Neural progenitor cell (in vitro differentiated cells): Measurements from ENCODE around the gene RAPGEF6. TPM values are rescaled to one million over a fixed set of nuclear protein-coding genes. Genes with fewer than 3 reads are reported as not detected.

Experiments
- DNase-seq: peaks from one replicate; pipeline ENCODE4 v3.0.0-alpha.2; 2016; ENCODE audit warnings: low spot score
- H2AFZ ChIP-seq: fragments of 200-600 bp; sonication (generic); replicated peaks from 2 replicates; pipeline ENCODE4 v1.6.1; 2016; ENCODE audit warnings: antibody characterized with exemption
- H3F3A ChIP-seq: fragments of 200-600 bp; sonication (generic); 2 replicates; pipeline ENCODE4 v1.6.1; 2016; ENCODE audit warnings: antibody characterized with exemption, low read depth
- H3K27ac ChIP-seq: fragments of 200-600 bp; sonication (generic); 2 replicates; pipeline ENCODE4 v1.5.1; 2016; ENCODE audit warnings: mild to moderate bottlenecking
- H3K27me3 ChIP-seq: fragments of 200-600 bp; sonication (generic); 2 replicates; pipeline ENCODE4 v1.6.1; 2016; ENCODE audit warnings: mild to moderate bottlenecking, moderate library complexity
- H3K36me3 ChIP-seq: fragments of 200-600 bp; sonication (generic); 2 replicates; pipeline ENCODE4 v1.5.1; 2016
- H3K4me1 ChIP-seq: fragments of 200-600 bp; sonication (generic); 2 replicates; pipeline ENCODE4 v1.6.1; 2016; ENCODE audit warnings: mixed run types
- H3K4me2 ChIP-seq: fragments of 200-600 bp; sonication (generic); 2 replicates; pipeline ENCODE4 v1.6.1; 2016
- H3K4me3 ChIP-seq: fragments of 200-600 bp; sonication (generic); 2 replicates; pipeline ENCODE4 v1.5.1; 2016
- H3K79me2 ChIP-seq: fragments of 200-600 bp; sonication (generic); 2 replicates; pipeline ENCODE4 v1.6.1; 2016; ENCODE audit warnings: low read depth
- H3K9ac ChIP-seq: fragments of 200-600 bp; sonication (generic); 2 replicates; pipeline ENCODE4 v1.6.1; 2016
- H3K9me3 ChIP-seq: fragments of 200-600 bp; sonication (generic); 2 replicates; pipeline ENCODE4 v1.5.1; 2016; ENCODE audit warnings: low read depth
- H4K20me1 ChIP-seq: fragments of 200-600 bp; sonication (generic); 2 replicates; pipeline ENCODE4 v1.6.1; 2016; ENCODE audit warnings: low read depth
- H3K27ac Mint-ChIP-seq: 3 replicates; pipeline ENCODE4 v1.8.0; 2021; ENCODE audit warnings: mixed read lengths
- H3K27me3 Mint-ChIP-seq: 2 replicates; pipeline ENCODE4 v1.8.0; 2022; ENCODE audit warnings: low read depth, mild to moderate bottlenecking, inconsistent platforms, moderate library complexity, mixed read lengths; ENCODE audit not compliant: insufficient read depth
- H3K36me3 Mint-ChIP-seq: 3 replicates; pipeline ENCODE4 v1.8.0; 2021; ENCODE audit warnings: mixed read lengths
- H3K4me1 Mint-ChIP-seq: 3 replicates; pipeline ENCODE4 v1.8.0; 2021; ENCODE audit warnings: mixed read lengths
- H3K4me3 Mint-ChIP-seq: 3 replicates; pipeline ENCODE4 v1.8.0; 2021; ENCODE audit warnings: mild to moderate bottlenecking, moderate library complexity, mixed read lengths
- H3K9me3 Mint-ChIP-seq: 3 replicates; pipeline ENCODE4 v1.8.0; 2020; ENCODE audit warnings: mixed read lengths
- CTCF ChIP-seq: fragments of 200-600 bp; sonication (generic); IDR thresholded peaks from 2 replicates; pipeline ENCODE4 v1.5.1; 2017; ENCODE audit warnings: antibody characterized with exemption, mild to moderate bottlenecking
- EZH2 ChIP-seq: fragments of 200-600 bp; sonication (generic); IDR thresholded peaks from 2 replicates; pipeline ENCODE4 v1.6.1; 2017; ENCODE audit warnings: antibody characterized with exemption, mild to moderate bottlenecking, moderate library complexity
- EZH2phosphoT487 ChIP-seq: fragments of 200-600 bp; sonication (generic); IDR thresholded peaks from 2 replicates; pipeline ENCODE4 v1.6.1; 2017; ENCODE audit warnings: antibody characterized with exemption
- total RNA-seq: library from RNA; depleted of rRNA; stranded (reverse); fragments of >200 nt; gene quantifications from 2 replicates; pipeline ENCODE4 v1.2.3, GENCODE V29; 2015; ENCODE audit warnings: low replicate concordance

RAPGEF6 gene
- total RNA-seq, 1 donor from 2014 or later = 18.1 TPM

GRCh38 chr5:131613423-131613822, 21.6 kb downstream of the RAPGEF6 start:
- no peak overlapping the region for H3K27ac ChIP-seq
- no peaks in the 10 kb centered on the region for H3K36me3 ChIP-seq
- H2AFZ ChIP-seq = no peak overlapping the region
- DNase-seq = no peak
- no peak overlapping the region for H3K4me2 ChIP-seq
- no peak for TF ChIP-seq CTCF
- TF ChIP-seq EZH2 = no peak
- no peak for TF ChIP-seq EZH2phosphoT487
- H3K4me3 ChIP-seq = no peak overlapping the region
- H3K4me3 Mint-ChIP-seq = no peak overlapping the region
- no peak overlapping the region for H3K9ac ChIP-seq
- peaks cover 18% of the 10 kb centered on the region for H3K9me3 Mint-ChIP-seq
- peaks cover 6% of the 10 kb centered on the region for H4K20me1 ChIP-seq
- peaks cover 2% of the 10 kb centered on the region for H3K27me3 Mint-ChIP-seq
- H3K27ac Mint-ChIP-seq = no peak overlapping the region
- H3K27me3 ChIP-seq = no peaks in the 10 kb centered on the region
- H3K4me1 Mint-ChIP-seq = no peaks in the 10 kb centered on the region
- H3K9me3 ChIP-seq = no peaks in the 10 kb centered on the region
- H3K4me1 ChIP-seq = peaks cover 5% of the 10 kb centered on the region
- H3K36me3 Mint-ChIP-seq = peaks cover 14% of the 10 kb centered on the region
- H3F3A ChIP-seq = no peaks in the 10 kb centered on the region
- peaks cover 88% of the 10 kb centered on the region for H3K79me2 ChIP-seq

- H3K4me3 Mint-ChIP-seq = no peak overlapping the region
- H2AFZ ChIP-seq = no peak overlapping the region
- H3K27me3 ChIP-seq = no peaks in the 10 kb centered on the region
- no peak overlapping the region for H3K27ac Mint-ChIP-seq
- no peaks in the 10 kb centered on the region for H3K9me3 ChIP-seq
- TF ChIP-seq CTCF = no peak
- DNase-seq = no peak
- peaks cover 11% of the 10 kb centered on the region for H3K9me3 Mint-ChIP-seq
- H3K4me1 Mint-ChIP-seq = no peaks in the 10 kb centered on the region
- no peak overlapping the region for H3K9ac ChIP-seq
- H4K20me1 ChIP-seq = peaks cover 6% of the 10 kb centered on the region
- H3K27ac ChIP-seq = no peak overlapping the region
- H3K4me2 ChIP-seq = no peak overlapping the region
- peaks cover 12% of the 10 kb centered on the region for H3K36me3 Mint-ChIP-seq
- H3F3A ChIP-seq = no peaks in the 10 kb centered on the region
- peaks cover 9% of the 10 kb centered on the region for H3K4me1 ChIP-seq
- H3K4me3 ChIP-seq = no peak overlapping the region
- H3K27me3 Mint-ChIP-seq = no peaks in the 10 kb centered on the region
- H3K36me3 ChIP-seq = no peaks in the 10 kb centered on the region
- H3K79me2 ChIP-seq = peaks cover 78% of the 10 kb centered on the region
Observed at GRCh38 chr5:131611064-131611381, 24.0 kb downstream of the RAPGEF6 start.

GRCh38 chr5:131610198-131611063, 24.6 kb downstream of the RAPGEF6 start:
- no peak overlapping the region for H3K9ac ChIP-seq
- TF ChIP-seq CTCF = no peak
- TF ChIP-seq EZH2phosphoT487 = no peak
- TF ChIP-seq EZH2 = no peak
- peak overlapping the region; percentile 66 for H3K27ac Mint-ChIP-seq
- H3K79me2 ChIP-seq = peaks cover 75% of the 10 kb centered on the region
- no peaks in the 10 kb centered on the region for H3K36me3 ChIP-seq
- H3K27ac ChIP-seq = no peak overlapping the region
- no peak overlapping the region for H3K4me3 ChIP-seq
- H3K9me3 Mint-ChIP-seq = peaks cover 10% of the 10 kb centered on the region
- H2AFZ ChIP-seq = no peak overlapping the region
- no peak overlapping the region for H3K4me3 Mint-ChIP-seq
- peaks cover 6% of the 10 kb centered on the region for H3K4me1 ChIP-seq
- H3K4me1 Mint-ChIP-seq = no peaks in the 10 kb centered on the region
- no peaks in the 10 kb centered on the region for H3F3A ChIP-seq
- H3K4me2 ChIP-seq = no peak overlapping the region
- H4K20me1 ChIP-seq = peaks cover 6% of the 10 kb centered on the region
- DNase-seq = no peak
- peaks cover 9% of the 10 kb centered on the region for H3K36me3 Mint-ChIP-seq
- H3K27me3 ChIP-seq = no peaks in the 10 kb centered on the region
- no peaks in the 10 kb centered on the region for H3K27me3 Mint-ChIP-seq
- H3K9me3 ChIP-seq = no peaks in the 10 kb centered on the region
